HG03439 (cell line): ENCODE measurements around the gene GNG7.
"Not testable (repeated sequence)": the region's sequence is repeated elsewhere in the genome, so short reads cannot be mapped to it uniquely, and the experiment has no call there.

Experiments
- ATAC-seq: cut with Tn5 transposase; IDR thresholded peaks from one replicate; pipeline ENCODE4 v1.9.1; 2021; ENCODE audit warnings: mild to moderate bottlenecking, moderate library complexity; ENCODE audit not compliant: unreplicated experiment

The GNG7 gene

DNA sequence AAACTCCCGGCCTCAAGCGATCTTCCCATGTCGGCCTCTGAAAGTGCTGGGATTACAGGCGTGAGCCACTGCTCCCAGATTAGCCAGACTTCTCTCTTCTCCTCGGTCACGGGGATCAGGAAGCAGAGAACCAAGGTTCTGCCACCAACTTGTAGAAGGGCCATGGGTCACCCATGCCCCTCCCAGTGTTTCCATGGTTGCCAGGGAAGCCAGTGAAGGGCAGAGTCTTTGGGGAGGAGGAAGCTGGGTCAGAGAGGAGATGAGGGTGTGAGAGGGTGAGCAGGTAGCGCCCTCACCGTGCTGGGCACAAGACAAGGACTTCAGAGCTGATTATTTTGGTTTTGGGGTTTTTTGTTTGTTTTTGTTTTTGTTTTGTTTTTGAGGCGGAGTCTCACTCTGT is 77.1 kb downstream of the GNG7 start:
- ATAC-seq: no peak

DNA sequence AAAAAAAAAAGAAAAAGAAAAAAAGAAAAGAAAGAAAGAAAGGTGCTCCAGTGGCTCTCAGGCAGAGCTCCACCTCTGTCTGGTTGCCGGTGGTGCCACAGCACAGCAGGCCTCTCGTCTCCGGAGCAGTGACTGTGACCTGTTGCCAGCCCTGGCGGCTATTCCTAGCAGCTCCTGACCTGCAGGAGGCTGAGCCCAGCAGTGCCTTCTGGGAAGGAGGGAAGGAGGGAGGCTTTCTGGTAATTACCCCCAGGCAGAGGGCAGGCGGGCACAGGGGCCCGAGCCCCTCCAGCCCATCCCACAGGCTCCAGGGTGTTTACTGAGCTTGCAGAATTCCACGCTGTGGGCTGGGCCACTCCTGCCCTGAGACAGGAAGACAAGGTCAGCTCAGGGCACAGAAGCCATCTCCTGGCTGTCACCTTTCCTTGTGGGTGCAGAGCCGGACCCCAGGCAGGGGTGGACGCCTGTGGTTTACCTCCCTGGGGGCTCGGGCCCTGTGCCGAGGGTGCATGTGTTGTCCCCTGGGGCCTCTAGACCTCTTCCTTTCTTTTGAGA is 77.9 kb downstream of the GNG7 start:
- ATAC-seq: peak; percentile 33

DNA sequence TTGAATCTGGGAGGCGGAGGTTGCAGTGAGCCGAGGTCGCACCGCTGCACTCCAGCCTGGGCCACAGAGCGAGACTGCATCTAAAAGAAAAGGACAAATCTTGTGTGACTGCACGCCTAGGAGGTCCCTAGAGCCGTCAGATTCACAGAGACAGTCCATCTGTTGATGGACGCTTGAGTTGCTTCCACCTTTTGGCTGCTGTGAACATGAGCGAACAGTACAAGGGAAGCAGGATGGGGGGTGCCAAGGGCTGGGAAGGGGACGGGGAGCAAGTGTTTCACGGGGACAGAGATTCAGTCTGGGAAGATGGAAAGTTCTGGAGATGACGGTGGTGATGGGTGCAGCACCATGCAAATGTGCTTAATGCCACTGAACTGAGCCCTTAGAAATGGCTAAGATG is 78.7 kb downstream of the GNG7 start:
- ATAC-seq: no peak

DNA sequence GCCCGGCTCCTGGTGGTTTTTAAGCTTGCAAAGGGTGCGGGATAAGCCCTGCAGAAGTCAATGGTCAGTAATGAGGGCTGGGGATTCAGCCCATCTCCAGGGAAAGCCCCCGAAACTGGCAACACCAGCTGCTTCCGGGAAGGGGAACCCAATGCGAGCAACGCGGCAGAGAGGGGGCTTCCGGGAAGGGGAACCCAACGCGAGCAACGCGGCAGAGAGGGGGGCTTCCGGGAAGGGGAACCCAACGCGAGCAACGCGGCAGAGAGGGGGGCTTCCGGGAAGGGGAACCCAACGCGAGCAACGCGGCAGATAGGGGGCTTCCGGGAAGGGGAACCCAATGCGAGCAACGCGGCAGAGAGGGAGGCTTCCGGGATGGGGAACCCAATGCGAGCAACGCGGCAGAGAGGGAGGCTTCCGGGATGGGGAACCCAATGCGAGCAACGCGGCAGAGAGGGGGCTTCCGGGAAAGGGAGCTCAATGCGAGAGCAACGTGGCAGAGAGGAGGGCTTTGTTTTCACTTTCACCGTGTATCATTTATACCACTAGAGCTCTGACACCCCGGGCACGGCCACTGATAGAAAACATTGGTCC is 80.0 kb downstream of the GNG7 start:
- ATAC-seq: not testable (repeated sequence)

DNA sequence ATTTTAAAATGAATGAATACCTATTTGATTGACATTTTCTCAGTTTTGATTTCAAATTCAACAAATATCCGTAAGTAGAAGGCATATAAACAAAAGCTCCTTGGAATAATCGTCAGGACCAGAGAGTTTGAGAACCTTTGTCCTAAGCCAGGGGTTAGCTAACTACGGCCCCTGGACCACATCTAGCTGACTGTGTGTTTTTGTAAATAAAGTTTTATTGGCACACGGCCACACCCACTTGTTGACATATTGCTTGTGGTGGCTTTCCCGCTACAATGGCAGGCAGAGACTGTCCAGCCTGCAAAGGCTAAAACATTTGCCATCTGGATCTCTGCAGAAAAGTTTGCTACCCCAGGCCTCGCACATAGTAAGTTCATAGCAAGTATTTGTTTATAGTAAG is 83.4 kb downstream of the GNG7 start:
- ATAC-seq: no peak

DNA sequence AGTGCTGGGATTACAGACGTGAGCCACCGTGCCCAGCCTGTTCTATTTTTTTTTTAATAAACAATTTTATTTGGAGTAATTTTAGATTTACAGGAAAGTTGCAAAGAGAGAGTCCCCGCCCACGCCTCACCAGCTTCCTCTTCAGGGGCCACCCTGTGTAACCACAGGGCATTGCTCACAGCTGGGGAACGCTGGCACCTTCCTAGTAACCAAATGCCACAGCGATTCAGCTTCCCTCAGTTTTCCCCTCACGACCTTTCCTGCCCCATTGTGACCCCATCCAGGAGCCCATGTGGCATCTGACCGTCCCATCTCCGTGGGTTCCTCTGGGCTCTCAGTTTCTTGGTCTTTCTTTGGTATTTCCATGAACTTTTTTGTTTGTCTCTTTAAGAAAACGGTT is 83.9 kb downstream of the GNG7 start:
- no peak for ATAC-seq

DNA sequence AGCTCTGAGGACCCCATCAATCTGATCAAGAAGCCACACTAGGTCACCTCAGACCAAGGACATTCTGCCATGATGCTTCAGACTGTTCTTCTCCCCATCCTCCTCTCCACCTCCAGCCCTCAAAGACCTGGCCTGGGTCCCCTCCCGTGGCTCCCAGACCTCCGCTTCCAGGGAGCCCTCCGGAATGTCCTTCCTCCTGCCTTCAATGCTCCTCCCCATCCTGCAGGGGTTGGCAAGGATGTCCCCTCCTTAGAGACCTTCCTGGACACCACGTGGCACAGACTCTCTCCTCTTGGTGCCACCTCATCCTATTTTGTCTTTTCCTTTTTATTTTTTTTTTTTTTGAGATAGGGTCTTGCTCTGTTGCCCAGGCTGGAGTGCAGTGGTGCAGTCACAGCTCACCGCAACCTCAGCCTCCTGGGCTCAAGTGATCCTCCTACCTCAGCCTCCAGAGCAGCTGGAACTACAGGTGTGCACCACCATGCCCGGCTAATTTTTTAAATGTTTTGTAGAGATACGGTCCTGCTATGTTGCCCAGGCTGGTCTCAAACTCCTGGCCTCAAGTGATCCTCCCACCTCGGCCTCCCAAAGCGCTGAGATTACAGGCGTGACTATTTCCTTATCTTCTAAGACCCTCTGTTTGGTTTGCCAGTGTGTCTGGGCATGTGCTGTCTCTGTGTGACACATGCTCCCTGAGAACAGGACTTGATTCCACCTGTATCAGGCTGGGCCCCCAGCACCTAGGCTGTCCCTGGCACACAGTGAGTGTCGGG is 84.9 kb downstream of the GNG7 start:
- no peak for ATAC-seq

DNA sequence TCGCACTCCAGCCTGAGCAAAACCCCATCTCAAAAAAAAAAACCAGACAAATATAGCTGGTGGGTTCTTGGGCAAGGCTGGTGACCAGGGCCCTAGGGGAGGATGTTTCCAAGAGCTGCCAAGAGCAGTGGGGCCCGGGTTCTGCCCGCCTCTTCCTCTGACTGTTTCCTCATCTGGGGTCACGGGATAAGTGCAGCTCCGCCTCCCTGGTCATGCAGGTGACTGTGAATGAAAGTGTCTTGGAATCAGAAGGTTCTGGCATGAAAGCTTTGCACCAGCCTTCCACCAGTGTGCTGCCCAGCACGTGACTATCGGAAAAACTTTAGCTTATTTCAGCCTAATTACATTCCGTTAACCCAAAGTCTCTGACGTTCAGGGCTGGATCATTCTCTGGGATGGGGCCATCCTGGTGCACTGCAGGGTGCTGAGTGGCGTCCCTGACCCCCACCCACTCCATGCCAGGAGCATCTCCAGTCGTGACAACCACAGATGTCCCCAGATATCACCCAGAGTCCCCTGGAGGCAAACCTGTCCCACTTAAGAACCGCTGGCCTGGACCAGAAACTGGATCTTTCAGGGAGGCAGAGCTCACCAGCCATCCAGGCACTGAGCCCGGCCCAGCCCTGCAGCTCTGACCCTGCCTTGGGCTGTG is 85.6 kb downstream of the GNG7 start:
- ATAC-seq: no peak

DNA sequence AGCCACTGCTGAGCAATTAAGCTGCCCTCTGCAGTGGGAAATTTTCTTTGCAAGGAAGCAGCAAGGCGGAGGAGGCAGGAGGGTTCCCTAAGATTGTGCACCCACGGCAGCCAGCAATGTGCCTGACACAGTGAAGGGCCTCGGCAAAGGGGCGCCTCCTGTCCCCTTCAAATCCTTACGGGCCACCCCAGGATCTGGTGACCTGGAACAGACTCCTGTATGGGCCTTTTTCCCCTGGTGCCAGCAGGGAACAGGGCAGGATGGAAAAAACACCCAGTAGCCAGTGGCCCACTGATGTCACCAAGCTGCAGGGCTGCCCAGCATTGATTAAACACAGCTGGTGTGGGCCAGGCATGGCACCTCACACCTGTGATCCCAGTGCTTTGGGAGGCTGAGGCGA is 86.7 kb downstream of the GNG7 start:
- no peak for ATAC-seq

DNA sequence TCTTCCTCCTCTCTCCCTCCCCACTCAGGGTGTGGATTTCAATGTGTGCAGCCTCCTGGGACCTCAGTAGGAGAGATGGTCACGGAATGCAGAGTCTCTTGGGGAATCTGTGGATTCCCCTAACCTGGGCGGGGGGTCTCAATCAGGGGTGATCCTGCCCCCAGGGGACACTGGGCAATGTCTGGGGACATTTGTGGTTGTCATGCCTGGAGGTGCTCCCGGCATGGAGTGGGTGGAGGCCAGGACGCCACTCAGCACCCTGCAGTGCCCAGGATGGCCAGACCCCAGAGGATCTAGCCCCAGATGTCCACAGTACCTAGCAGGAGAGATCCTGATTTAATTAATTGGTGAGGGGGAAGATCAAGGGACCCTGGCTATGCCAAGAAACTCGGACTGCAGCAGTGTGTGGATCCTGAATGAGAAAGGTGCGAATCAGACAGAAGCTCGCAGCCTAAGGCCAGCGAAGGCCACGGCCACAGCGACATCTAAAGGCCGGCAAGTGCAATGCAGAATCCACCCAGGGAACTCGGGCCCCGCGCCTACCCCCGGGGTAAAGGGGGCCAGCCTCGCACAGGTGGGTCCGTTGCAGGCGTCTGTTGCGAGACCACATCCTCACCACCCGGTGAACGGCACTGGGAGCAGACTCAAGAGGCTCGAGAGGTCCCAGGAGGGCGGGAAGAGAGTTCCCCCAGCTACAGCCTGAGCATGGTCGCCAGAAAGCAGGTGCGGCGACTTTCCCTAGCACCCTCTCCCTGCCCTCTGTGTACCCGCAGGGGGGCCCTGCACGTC is 88.8 kb downstream of the GNG7 start:
- ATAC-seq: peak; percentile 34

DNA sequence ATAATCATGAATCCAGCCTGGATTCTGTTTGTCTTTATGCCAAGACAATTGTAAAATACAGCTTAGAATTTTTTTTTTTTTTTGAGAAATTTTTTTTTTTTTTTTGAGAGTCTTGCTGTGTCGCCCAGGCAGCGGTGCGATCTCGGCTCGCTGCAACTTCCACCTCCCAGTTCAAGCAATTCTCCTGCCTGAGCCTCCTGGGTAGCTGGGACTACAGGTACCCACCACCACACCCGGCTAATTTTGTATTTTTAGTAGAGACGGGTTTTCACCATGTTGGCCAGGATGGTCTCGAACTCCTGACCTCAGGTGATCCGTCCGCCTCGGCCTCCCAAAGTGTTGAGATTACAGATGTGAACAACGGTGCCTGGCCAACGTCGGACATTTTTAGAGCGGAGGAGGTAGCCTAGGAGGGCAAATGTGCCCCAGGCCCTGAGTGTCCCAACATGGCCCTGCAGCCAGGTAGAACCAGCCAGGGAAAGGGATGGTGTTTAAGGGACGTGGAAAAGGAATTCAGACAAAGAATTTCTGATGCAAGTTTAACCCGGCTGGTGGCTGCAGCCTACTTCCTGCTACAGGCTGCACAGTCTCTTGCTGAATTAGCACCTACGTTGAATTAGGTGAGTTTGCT is 89.8 kb downstream of the GNG7 start:
- ATAC-seq: no peak

DNA sequence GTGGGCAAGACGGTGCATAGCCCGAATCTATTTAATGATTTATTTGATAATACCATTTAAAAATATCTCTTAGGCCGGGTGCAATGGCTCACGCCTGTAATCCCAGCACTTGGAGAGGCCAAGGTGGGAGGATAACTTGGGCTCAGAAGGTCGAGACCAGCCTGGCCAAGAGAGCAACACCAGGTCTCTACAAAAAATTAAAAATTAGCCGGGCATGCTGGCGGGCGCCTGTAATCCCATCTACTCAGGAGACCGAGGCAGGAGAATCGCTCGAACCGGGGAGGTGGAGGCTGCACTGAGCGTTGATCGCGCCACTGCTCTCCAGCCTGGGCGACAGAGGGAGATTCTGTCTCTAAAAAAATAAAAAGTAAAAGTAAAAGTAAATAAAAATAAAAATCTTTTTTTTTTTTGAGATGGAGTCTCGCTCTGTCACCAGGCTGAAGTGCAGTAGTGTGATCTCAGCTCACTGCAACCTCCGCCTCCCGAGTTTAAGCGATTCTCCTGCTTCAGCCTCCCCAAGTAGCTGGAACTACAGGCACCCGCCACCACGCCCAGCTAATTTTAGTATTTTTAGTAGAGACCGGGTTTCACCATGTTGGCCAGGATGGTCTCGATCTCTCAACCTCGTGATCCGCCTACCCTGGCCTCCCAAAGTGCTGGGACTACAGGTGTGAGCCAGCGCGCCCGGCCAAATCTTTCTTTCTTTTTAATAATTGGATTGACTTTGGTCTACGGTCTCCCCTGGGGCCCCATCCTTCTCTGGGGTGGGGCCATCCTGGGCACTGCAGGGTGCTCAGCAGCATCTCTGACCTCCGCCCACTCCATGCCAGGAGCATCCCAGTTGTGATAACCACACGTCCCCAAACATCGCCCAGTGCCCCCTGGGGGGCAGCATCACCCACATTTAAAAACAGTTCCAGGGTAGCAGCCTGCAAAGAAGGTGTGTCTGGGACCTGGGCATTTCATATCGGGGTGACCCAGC is 90.7 kb downstream of the GNG7 start:
- ATAC-seq: no peak

DNA sequence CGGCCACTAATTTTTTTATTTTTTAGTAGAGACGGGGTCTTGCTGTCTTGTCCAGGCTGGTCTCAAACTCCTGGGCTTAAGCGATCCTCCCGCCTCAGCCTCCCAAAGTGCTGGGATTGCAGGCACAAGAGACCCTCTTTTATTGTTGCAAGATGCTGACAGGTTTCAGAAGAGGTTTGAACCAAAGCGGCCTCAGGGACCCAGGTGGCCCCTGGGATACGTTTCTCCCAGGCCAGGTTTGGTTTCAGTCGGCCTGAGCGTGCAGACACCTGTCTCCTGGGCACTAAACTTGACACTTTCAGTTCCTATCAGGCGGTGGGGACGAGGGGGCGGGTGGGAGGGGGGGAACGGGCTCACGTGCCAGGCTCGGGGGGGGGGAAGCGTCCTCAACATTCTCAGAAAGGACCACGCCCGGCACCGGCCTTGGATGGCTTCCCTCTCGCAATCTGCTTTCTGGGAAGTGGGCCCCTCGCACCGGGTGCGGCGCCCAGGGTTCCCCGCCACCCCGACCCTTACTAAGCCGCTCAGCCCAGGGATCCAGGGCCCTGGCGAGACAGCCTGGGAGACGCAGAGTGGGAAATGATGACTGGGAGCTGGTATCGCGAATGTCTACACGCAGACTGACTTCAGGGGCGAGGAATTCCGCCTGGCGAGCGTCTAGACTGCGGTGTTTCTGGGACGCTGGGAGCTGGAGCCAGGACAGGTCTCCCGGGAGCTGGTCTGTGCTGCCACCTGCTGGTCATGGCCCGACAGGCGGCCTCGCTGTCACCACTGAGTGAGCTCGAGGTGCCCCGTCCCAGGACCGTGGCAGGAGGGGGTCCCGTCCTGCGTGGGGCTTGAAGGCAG is 91.6 kb downstream of the GNG7 start:
- no peak for ATAC-seq

DNA sequence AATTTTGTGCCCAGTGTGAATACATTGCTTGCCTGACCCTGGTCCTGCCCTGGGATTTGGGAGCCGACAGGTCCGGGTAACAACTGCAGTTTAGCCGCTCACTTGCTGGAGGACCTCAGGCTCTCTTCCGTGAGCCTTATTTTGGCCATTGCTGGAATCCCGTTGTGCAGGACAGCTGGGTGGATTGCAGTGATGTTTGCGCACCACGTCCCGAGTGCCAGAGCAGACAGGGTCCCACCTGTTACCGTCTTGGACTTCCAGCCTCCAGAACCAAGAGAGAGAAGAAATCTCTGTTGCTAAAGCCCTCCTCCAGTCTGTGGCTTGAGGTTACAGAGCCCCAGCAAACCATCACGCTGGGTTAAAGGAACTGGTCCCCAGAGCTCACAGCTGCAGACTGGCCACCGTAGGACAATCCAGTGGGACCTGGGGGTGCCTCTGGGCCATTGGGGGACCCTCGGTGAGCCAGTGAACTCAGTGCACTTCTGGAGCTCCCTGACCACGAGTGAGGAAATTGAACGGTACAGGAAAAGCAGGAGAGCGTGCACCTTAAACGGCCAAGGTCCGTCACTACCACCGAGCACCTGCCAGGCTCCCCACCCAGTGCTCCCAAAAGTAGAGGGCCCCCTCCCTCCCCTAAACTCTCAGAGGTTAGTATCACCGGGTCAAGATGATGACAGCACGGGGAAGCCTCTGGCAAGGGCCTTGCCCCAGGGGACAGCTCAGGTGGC is 92.9 kb downstream of the GNG7 start:
- no peak for ATAC-seq

DNA sequence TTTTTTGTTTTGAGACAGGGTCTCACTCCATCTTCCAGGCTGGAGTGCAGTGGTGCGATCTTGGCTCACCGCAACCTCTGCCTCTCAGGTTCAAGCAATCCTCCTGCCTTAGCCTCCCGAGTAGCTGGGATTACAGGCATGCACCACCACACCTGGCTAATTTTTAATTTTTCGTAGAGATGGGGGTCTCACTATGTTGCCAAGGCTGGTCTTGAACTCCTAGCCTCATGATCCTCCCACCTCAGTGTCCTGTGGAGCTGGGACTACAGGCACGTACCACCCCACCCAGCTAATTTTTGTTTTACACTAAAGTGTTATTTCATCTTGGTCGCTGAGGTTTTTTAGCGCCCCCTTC is 93.5 kb downstream of the GNG7 start:
- not testable (repeated sequence) for ATAC-seq

DNA sequence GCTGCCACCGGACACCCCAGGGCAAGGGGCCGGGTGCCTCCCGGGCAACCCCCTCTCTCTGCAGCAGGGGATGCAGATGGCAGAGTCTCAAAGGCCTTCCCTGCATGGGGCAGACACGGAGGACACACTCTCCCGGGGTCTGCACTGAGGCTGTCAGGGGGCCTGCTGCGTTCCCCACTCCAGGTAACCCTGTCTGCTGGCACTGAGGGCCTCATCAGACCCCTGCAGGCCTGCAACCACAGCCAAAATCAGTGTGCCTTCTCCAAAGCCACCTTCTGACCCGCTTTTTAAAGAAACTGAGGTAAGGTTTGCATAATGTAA is 93.9 kb downstream of the GNG7 start:
- no peak for ATAC-seq

DNA sequence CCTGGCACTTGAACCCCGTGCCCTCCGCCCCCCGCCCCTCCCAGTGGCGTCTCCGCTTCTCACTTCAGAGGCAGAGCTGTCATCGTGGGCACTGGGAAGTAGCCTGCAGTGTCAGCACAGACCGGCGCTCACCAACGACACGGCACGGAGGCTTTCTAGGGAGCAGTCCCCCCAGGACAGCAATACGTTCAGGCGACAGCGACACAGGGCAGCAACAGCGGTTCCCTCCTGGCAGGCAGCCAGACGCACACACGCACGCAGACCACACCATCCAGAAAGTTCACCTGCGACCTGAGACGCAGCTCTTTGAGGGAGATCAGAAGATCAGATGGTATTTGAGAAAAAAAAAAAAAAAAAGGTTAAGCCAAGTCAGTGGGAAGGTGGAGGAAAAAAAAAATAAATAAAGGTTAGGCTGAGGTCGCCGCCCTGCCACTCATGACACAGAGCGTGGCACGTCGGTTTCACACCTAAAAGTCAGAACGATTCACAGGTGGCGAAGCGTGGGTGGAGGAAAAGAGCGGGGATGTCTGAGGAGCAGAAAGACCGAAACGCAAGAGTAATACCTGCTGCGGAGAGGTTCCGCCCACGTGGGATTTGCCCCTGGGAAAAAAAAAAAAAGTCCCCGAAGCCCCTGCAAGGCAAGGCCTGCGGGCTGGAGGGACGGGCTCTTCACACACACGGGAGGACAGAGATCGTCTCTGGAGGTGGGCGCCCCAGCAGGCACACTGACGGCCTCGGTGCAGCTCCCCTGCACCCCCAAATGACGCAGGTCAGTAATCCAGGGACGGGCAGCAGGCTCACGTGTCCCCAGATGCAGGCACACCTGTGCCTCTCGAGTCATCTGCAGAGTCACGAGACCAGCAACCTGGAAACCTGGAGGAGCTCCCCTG is 94.5 kb downstream of the GNG7 start:
- ATAC-seq: peak; percentile 51
